IPS-15b (cell line): ENCODE measurements around the gene AK9.
"Not testable (repeated sequence)": the region's sequence is repeated elsewhere in the genome, so short reads cannot be mapped to it uniquely, and the experiment has no call there.

ENCODE experiments used
- H3K27me3 ChIP-seq: one replicate; pipeline ENCODE4 v1.6.1; 2013; ENCODE audit warnings: low read length; ENCODE audit not compliant: control insufficient read depth, insufficient read depth
- H3K36me3 ChIP-seq: one replicate; pipeline ENCODE4 v1.6.1; 2013; ENCODE audit warnings: low read length; ENCODE audit not compliant: control insufficient read depth, insufficient read depth
- H3K4me1 ChIP-seq: one replicate; pipeline ENCODE4 v1.6.1; 2013; ENCODE audit warnings: mild to moderate bottlenecking, low read length; ENCODE audit not compliant: control insufficient read depth, insufficient read depth
- H3K4me3 ChIP-seq: one replicate; pipeline ENCODE4 v1.5.1; 2013; ENCODE audit warnings: low read depth, low read length
- H3K9ac ChIP-seq: one replicate; pipeline ENCODE4 v1.6.1; 2013; ENCODE audit warnings: low read depth, mild to moderate bottlenecking, low read length
- H3K9me3 ChIP-seq: one replicate; pipeline ENCODE4 v1.6.1; 2013; ENCODE audit warnings: mild to moderate bottlenecking, low read length; ENCODE audit not compliant: control insufficient read depth, insufficient read depth

AK9 gene

GRCh38 chr6:109690737-109691621 is at the start of gene AK9, which contains the start of gene FIG4:
TSS of gene AK9 (minus strand) at chr6:109691202. CDS start at chr6:109675745, 15,457 bp downstream.
TSS of gene FIG4 (plus strand) at chr6:109691296. CDS start at chr6:109691436, 140 bp downstream.
- no peaks in the 10 kb centered on the region for H3K4me1 ChIP-seq
- no peaks in the 10 kb centered on the region for H3K9me3 ChIP-seq

DNA sequence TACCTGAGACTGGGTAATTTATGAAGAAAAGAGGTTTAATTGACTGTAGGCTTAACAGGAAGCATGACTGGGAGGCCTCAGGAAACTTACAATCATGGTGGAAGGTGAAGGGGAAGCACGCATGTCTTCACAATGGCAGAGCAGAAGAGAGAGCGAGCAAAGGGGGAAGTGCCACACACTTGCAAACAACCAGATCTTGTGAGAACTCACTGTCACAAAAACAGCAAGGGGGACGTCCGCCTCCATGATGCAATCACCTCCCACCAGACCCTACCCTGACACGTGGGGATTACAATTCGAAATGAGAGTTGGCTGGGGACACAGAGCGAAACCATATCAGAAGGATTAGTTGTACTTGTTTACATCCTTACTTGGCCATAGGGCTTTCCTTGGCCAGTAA is 49.8 kb upstream of the AK9 start:
- H3K4me3 ChIP-seq = no peak overlapping the region
- H3K36me3 ChIP-seq = no peaks in the 10 kb centered on the region
- H3K27me3 ChIP-seq = no peaks in the 10 kb centered on the region
- peaks cover 12% of the 10 kb centered on the region for H3K4me1 ChIP-seq
- no peaks in the 10 kb centered on the region for H3K9me3 ChIP-seq
- H3K9ac ChIP-seq = no peak overlapping the region

More at GRCh38 chr6:109690737-109691621, at the start of gene AK9, which contains the start of gene FIG4:
- peak within 1 kb of the TSS; percentile 56 for H3K9ac ChIP-seq
- H3K36me3 ChIP-seq = no peaks in the 10 kb centered on the region
- no peaks in the 10 kb centered on the region for H3K27me3 ChIP-seq
- H3K4me3 ChIP-seq = peak within 1 kb of the TSS; percentile 94

DNA sequence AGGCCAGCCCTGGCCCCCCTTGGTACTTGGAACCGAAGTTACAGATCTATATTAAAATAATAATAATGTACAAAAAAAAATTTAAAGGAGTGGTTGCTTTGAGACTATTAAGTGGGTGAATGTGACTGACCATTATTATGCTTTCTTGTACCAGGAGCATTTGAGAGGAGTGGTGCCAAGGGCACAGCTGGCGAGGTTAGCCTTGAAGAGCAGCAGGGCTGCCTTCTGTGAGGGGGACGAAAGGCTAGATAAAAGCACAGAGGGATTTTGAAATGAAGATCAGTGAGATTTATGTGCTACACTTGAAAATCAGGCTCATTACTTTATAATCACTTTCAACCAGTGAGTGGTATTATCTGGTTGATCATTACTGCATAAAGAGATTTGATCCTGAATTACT is 48.7 kb upstream of the AK9 start:
- H3K27me3 ChIP-seq = no peaks in the 10 kb centered on the region
- H3K4me3 ChIP-seq = no peak overlapping the region
- H3K36me3 ChIP-seq = no peaks in the 10 kb centered on the region
- H3K4me1 ChIP-seq = peaks cover 14% of the 10 kb centered on the region
- no peaks in the 10 kb centered on the region for H3K9me3 ChIP-seq
- no peak overlapping the region for H3K9ac ChIP-seq

DNA sequence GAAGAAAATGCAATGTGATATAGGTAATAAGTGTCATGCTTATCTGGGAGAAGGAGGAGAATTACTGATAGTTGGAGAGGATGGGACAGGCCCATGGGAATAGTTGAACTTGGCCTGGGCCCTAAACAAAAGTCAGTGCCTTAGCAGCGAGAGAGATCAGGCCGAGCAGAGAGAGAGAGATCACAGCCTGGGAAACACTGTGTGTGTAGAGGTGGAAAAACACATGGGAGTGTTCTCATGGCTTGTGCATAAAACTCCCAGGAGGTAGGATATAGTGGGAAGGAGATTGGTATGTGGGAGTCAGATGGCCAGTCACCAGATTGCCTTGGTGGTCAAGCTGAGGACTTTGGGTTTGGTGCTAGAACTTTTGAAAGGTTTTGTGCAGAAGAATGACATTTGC is 47.7 kb upstream of the AK9 start:
- H3K9me3 ChIP-seq = no peaks in the 10 kb centered on the region
- H3K36me3 ChIP-seq = no peaks in the 10 kb centered on the region
- peaks cover 14% of the 10 kb centered on the region for H3K4me1 ChIP-seq
- H3K4me3 ChIP-seq = no peak overlapping the region
- H3K9ac ChIP-seq = no peak overlapping the region
- no peaks in the 10 kb centered on the region for H3K27me3 ChIP-seq

DNA sequence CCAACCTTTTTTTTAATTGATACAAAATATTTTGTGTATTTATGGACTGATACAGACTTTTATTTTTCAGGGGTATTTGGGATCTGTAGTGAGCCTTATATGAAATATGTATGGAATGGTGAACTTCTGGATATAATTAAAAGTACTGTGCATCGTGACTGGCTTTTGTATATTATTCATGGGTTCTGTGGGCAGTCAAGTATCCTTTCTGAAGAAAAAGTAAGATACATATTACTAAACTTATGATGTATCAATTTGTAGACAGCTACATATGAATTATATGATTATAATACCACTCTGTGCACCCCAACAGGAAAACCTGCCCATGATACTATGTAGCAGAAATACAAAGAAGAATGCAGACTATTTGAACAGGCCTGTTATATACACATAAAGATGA is 47.3 kb upstream of the AK9 start:
- no peak overlapping the region for H3K4me3 ChIP-seq
- H3K36me3 ChIP-seq = no peaks in the 10 kb centered on the region
- no peaks in the 10 kb centered on the region for H3K27me3 ChIP-seq
- no peaks in the 10 kb centered on the region for H3K9me3 ChIP-seq
- no peak overlapping the region for H3K9ac ChIP-seq
- H3K4me1 ChIP-seq = peaks cover 14% of the 10 kb centered on the region

GRCh38 chr6:109736273-109737025 is 45.4 kb upstream of the AK9 start:
- Histone ChIP-seq H3K4me3 (no peak overlapping the region), H3K9ac (no peak overlapping the region), H3K36me3 (no peaks in the 10 kb centered on the region), H3K27me3 (no peaks in the 10 kb centered on the region), H3K9me3 (no peaks in the 10 kb centered on the region), H3K4me1 (peaks cover 14% of the 10 kb centered on the region)

DNA sequence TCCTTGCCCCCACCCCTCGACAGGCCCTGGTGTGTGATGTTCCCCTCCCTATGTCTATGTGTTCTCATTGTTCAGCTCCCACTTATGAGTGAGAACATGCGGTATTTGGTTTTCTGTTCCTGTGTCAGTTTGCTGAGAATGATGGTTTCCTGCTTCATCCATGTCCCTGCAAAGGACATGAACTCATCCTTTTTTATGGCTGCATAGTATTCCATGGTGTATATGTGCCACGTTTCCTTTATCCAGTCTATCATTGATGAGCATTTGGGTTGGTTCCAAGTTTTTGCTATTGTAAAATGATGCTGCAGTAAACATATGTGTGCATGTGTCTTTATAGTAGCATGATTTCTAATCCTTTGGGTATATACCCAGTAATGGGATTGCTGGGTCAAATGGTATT is 34.2 kb upstream of the AK9 start:
- H3K27me3 ChIP-seq, H3K36me3 ChIP-seq, H3K9ac ChIP-seq, H3K9me3 ChIP-seq, H3K4me1 ChIP-seq, H3K4me3 ChIP-seq: not testable (repeated sequence)

DNA sequence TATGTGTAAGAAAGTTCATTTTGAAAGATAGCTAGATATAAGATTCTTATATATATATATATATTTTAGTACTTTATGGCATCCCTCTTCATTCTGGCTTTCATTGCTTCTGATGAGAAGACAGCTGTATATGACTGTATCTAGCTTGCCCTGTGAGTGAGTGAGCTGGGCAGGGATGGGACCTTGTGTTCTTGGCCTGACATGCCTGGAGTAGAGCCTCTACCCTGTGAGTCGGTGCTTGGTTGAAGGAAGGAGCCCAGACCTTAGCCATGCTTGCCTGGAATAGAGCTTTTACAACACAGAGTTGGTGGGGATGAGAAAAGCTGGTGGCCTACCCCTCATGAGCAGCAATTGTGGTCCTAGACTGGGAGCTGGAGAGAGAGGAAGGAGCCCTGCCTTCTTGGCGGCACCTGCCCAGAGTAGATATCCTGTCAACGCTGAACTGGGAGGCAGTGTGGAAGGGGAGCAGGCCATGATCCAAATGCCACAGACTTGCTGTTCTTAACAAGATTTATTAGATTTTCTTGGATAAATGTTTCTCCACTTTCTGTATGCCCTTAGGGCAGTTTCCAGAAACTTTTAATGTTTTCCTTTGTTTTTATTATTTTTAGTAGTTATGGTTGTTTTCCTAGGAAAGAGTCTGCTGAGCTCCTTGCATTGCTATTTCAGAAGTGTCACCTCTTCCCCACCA is 31.7 kb upstream of the AK9 start:
- H3K36me3 ChIP-seq = no peaks in the 10 kb centered on the region
- H3K4me1 ChIP-seq = no peaks in the 10 kb centered on the region
- H3K27me3 ChIP-seq = no peaks in the 10 kb centered on the region
- no peak overlapping the region for H3K9ac ChIP-seq
- no peaks in the 10 kb centered on the region for H3K9me3 ChIP-seq
- no peak overlapping the region for H3K4me3 ChIP-seq

- H3K27me3 ChIP-seq = no peaks in the 10 kb centered on the region
- H3K36me3 ChIP-seq = no peaks in the 10 kb centered on the region
- no peaks in the 10 kb centered on the region for H3K4me1 ChIP-seq
- no peak overlapping the region for H3K4me3 ChIP-seq
- no peaks in the 10 kb centered on the region for H3K9me3 ChIP-seq
- no peak overlapping the region for H3K9ac ChIP-seq
Measured at GRCh38 chr6:109722011-109722410, 31.0 kb upstream of the AK9 start.

- H3K9me3 ChIP-seq = no peaks in the 10 kb centered on the region
- no peak overlapping the region for H3K9ac ChIP-seq
- no peaks in the 10 kb centered on the region for H3K36me3 ChIP-seq
- no peaks in the 10 kb centered on the region for H3K4me1 ChIP-seq
- no peaks in the 10 kb centered on the region for H3K27me3 ChIP-seq
- no peak overlapping the region for H3K4me3 ChIP-seq
Measured at GRCh38 chr6:109720311-109720710, 29.3 kb upstream of the AK9 start.

- Histone ChIP-seq H3K4me1 (no peaks in the 10 kb centered on the region), H3K9me3 (no peaks in the 10 kb centered on the region), H3K36me3 (no peaks in the 10 kb centered on the region), H3K27me3 (no peaks in the 10 kb centered on the region), H3K4me3 (no peak overlapping the region), H3K9ac (no peak overlapping the region)
Measured at GRCh38 chr6:109718991-109719390, 28.0 kb upstream of the AK9 start.
